B cell (primary cell): ENCODE results near the gene MTHFD1L. TPM values are rescaled to one million over a fixed set of nuclear protein-coding genes. Genes with fewer than 3 reads are reported as not detected.

Source experiments
- ATAC-seq: fragments of 200-7000 bp; cut with Tn5 transposase; one replicate; pipeline ENCODE4 v1.10.0; 2021; ENCODE audit warnings: low read depth, mild to moderate bottlenecking, moderate number of reproducible peaks, moderate library complexity
- CTCF ChIA-PET: fragments of 350-600 bp; sonication (Branson Sonifier 250); formaldehyde crosslinking; loops from one replicate; lab custom pipeline; 2021; ENCODE audit warnings: antibody characterized with exemption, inconsistent platforms; lab: Charles Lee
- POLR2A ChIA-PET: fragments of 350-600 bp; sonication (Branson Sonifier 250); formaldehyde crosslinking; loops from one replicate; lab custom pipeline; 2021; ENCODE audit warnings: antibody characterized with exemption; lab: Charles Lee
- DNase-seq: peaks from one replicate; pipeline ENCODE4 v3.0.0; 2013
- H2AFZ ChIP-seq: 2 replicates; pipeline ENCODE4 v1.6.1; 2012; ENCODE audit warnings: mild to moderate bottlenecking, low read depth, low read length; ENCODE audit not compliant: insufficient read depth, poor library complexity, severe bottlenecking
- H3K27ac ChIP-seq, 2 donors: 1 replicate in 1 of 2; 2 replicates in 1 of 2; pipeline ENCODE4 v1.5.1; 2012 to 2013; ENCODE audit warnings: low read length in 2 of 2, mild to moderate bottlenecking in 2 of 2, moderate library complexity in 1 of 2
- H3K27me3 ChIP-seq, 4 experiments: fragments of 200-600 bp in 1 of 4; sonication (generic) in 1 of 4; replicated peaks in 1 of 4; 1 replicate in 2 of 4; 2 replicates in 2 of 4; pipeline versions ENCODE4 v1.6.1 to v1.7.0; 2013 to 2016; ENCODE audit warnings: low read length in 3 of 4, mild to moderate bottlenecking in 2 of 4, mixed read lengths in 1 of 4, moderate library complexity in 1 of 4; ENCODE audit not compliant: insufficient read depth in 4 of 4, control insufficient read depth in 3 of 4; ENCODE audit errors: control extremely low read depth in 1 of 4
- H3K36me3 ChIP-seq, 2 experiments: replicated peaks in 1 of 2; 1 replicate in 1 of 2; 2 replicates in 1 of 2; pipeline versions ENCODE4 v1.6.1 to v1.7.1; 2013; ENCODE audit warnings: low read length in 1 of 2; ENCODE audit not compliant: insufficient read depth in 2 of 2, control insufficient read depth in 1 of 2; ENCODE audit errors: control extremely low read depth in 1 of 2, extremely low read depth in 1 of 2
- H3K4me1 ChIP-seq, 2 donors: fragments of 200-600 bp in 1 of 2; sonication (generic) in 1 of 2; 1 replicate in 1 of 2; 2 replicates in 1 of 2; pipeline versions ENCODE4 v1.5.1 to v1.6.1; 2013 to 2017; ENCODE audit warnings: low read length in 2 of 2; ENCODE audit not compliant: control insufficient read depth in 2 of 2, insufficient read depth in 2 of 2
- H3K4me2 ChIP-seq: replicated peaks from 2 replicates; pipeline ENCODE3; 2012; ENCODE audit warnings: mild to moderate bottlenecking, low read depth, low read length; ENCODE audit not compliant: poor library complexity, severe bottlenecking
- H3K4me3 ChIP-seq, 5 experiments: fragments of 200-600 bp in 1 of 5; sonication (generic) in 1 of 5; 1 replicate in 3 of 5; 2 replicates in 2 of 5; pipeline versions ENCODE4 v1.5.1 to v1.7.0; 2011 to 2016; ENCODE audit warnings: low read length in 4 of 5, mild to moderate bottlenecking in 4 of 5, low read depth in 2 of 5, control low read depth in 1 of 5, moderate library complexity in 1 of 5; ENCODE audit not compliant: insufficient read depth in 1 of 5; ENCODE audit errors: control extremely low read depth in 1 of 5, extremely low read depth in 1 of 5
- H3K79me2 ChIP-seq: fragments of 200-600 bp; sonication (generic); one replicate; pipeline ENCODE4 v1.6.0; 2016; ENCODE audit warnings: low read length; ENCODE audit not compliant: control insufficient read depth, insufficient read depth
- H3K9ac ChIP-seq: fragments of 200-600 bp; sonication (generic); 2 replicates; pipeline ENCODE4 v1.6.1; 2017; ENCODE audit warnings: mild to moderate bottlenecking, low read length, moderate library complexity
- H3K9me3 ChIP-seq, 3 donors: one replicate each; pipeline versions ENCODE4 v1.6.1 to v1.7.1; 2013; ENCODE audit warnings: low read length in 2 of 3; ENCODE audit not compliant: control insufficient read depth in 2 of 3, insufficient read depth in 1 of 3; ENCODE audit errors: control extremely low read depth in 1 of 3
- H4K20me1 ChIP-seq: 2 replicates; pipeline ENCODE4 v1.6.0; 2012; ENCODE audit warnings: mild to moderate bottlenecking, low read length; ENCODE audit not compliant: insufficient read depth, control insufficient read depth, poor library complexity, severe bottlenecking
- H3K27ac Mint-ChIP-seq: one replicate; pipeline ENCODE4 v1.8.0; 2021; ENCODE audit warnings: mixed read lengths
- H3K27me3 Mint-ChIP-seq: one replicate; pipeline ENCODE4 v1.8.0; 2021; ENCODE audit warnings: mixed read lengths
- H3K4me1 Mint-ChIP-seq: one replicate; pipeline ENCODE4 v1.8.0; 2021; ENCODE audit warnings: mixed read lengths
- H3K4me3 Mint-ChIP-seq: one replicate; pipeline ENCODE4 v1.8.0; 2021; ENCODE audit warnings: mixed read lengths
- H3K9me3 Mint-ChIP-seq: one replicate; pipeline ENCODE4 v1.8.0; 2022; ENCODE audit warnings: mixed read lengths; ENCODE audit not compliant: insufficient read depth
- EZH2 ChIP-seq: IDR thresholded peaks from 2 replicates; pipeline ENCODE4 v1.6.1; 2012; ENCODE audit warnings: borderline replicate concordance, low read depth, mild to moderate bottlenecking, moderate library complexity, low read length; ENCODE audit not compliant: insufficient read depth, poor library complexity, severe bottlenecking
- WGBS: methylation state at CpG from one replicate; pipeline ENCODE4 v1.1.5; 2013; ENCODE audit warnings: missing lambda C conversion rate; ENCODE audit not compliant: insufficient coverage; 5-methylcytosine and 5-hydroxymethylcytosine counted together
- intact Hi-C: fragments of 100-400 bp; cut with micrococcal nuclease; formaldehyde crosslinking; loops from one replicate; pipeline ENCODE4 v1.10.0; 2022
- polyA plus RNA-seq: library from polyadenylated mRNA; depleted of rRNA; stranded (reverse); fragments of >200 nt; gene quantifications from 2 replicates; pipeline ENCODE4 v1.2.3, GENCODE V29; 2012
- total RNA-seq, 2 donors: library from RNA; stranded (reverse); fragments of 120-200 nt in 1 of 2; gene quantifications; 1 replicate in 1 of 2; 2 replicates in 1 of 2; pipeline versions ENCODE4 v1.2.3 to v1.2.4, GENCODE V29; 2013 to 2022
- TF ChIP-seq, protein P1 (sequence below): fragments of 200-600 bp; IDR thresholded peaks from one replicate; pipeline ENCODE4 v1.8.0; 2022; ENCODE audit warnings: antibody characterized with exemption, mild to moderate bottlenecking

MTHFD1L gene
- total and polyA plus RNA-seq, 2 donors (not counting 1 experiment from before 2014, with no cell fraction given), result 2.9 to 16.1 TPM

DNA sequence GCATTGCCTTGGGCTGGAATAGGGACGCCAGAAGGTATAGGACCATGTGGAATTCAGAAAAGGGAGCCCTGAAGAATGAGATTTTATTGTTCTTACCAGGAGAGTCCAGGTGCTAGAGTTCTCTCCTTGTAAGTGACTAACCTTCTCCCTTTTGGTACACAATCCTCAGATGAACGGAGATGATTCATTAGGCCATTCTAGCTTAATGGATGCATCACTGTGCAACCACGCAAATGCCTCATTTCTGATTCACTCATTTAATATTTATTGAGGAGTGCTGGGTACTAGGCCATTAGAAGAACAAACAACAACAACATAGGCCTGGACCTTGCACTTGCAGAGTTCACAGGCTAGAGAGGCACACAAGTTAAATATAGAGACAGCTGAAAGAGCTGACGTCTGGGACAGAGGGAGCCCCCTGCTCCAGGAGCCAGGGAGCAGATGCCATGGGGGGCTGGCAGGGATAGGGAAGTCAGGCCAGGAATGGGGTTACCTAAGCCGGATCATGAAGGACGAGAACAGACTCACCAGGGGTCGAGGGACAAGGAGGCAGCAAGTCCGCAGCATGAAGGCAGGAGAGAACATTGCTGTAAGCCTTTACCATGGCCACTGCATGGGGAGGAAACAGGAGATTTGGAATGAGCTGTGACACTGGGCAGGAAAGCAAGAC, 194.7 kb downstream of the MTHFD1L start:
- H3K27me3 Mint-ChIP-seq, result no peaks in the 10 kb centered on the region
- H3K9me3 Mint-ChIP-seq, result no peaks in the 10 kb centered on the region
- Histone ChIP-seq H3K4me3 (no peak overlapping the region), H3K79me2 (no peaks in the 10 kb centered on the region), H3K9ac (no peak overlapping the region), H3K9me3 (no peaks in the 10 kb centered on the region), H4K20me1 (no peaks in the 10 kb centered on the region), H3K4me1 (no peaks in the 10 kb centered on the region), H2AFZ (no peak overlapping the region), H3K36me3 (no peaks in the 10 kb centered on the region), H3K4me2 (no peak overlapping the region), H3K27ac (no peak overlapping the region), H3K27me3 (no peaks in the 10 kb centered on the region)
- CTCF ChIA-PET, result interaction anchor here (0.6 kb wide), 1 partner anchor 106 kb away, joined by 4 read pairs; no protein-coding TSS in a partner anchor
- no peak for DNase-seq
- ATAC-seq, result no peak
- no peak overlapping the region for H3K4me3 Mint-ChIP-seq
- POLR2A ChIA-PET, result no interaction called here
- WGBS, result 99% methylated on average over 5 of the region's 8 CpGs
- H3K4me1 Mint-ChIP-seq, result no peaks in the 10 kb centered on the region
- intact Hi-C loops, result no loop called here
- no peak overlapping the region for H3K27ac Mint-ChIP-seq
- TF ChIP-seq, protein P1, sequence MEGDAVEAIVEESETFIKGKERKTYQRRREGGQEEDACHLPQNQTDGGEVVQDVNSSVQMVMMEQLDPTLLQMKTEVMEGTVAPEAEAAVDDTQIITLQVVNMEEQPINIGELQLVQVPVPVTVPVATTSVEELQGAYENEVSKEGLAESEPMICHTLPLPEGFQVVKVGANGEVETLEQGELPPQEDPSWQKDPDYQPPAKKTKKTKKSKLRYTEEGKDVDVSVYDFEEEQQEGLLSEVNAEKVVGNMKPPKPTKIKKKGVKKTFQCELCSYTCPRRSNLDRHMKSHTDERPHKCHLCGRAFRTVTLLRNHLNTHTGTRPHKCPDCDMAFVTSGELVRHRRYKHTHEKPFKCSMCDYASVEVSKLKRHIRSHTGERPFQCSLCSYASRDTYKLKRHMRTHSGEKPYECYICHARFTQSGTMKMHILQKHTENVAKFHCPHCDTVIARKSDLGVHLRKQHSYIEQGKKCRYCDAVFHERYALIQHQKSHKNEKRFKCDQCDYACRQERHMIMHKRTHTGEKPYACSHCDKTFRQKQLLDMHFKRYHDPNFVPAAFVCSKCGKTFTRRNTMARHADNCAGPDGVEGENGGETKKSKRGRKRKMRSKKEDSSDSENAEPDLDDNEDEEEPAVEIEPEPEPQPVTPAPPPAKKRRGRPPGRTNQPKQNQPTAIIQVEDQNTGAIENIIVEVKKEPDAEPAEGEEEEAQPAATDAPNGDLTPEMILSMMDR, result no peak

DNA sequence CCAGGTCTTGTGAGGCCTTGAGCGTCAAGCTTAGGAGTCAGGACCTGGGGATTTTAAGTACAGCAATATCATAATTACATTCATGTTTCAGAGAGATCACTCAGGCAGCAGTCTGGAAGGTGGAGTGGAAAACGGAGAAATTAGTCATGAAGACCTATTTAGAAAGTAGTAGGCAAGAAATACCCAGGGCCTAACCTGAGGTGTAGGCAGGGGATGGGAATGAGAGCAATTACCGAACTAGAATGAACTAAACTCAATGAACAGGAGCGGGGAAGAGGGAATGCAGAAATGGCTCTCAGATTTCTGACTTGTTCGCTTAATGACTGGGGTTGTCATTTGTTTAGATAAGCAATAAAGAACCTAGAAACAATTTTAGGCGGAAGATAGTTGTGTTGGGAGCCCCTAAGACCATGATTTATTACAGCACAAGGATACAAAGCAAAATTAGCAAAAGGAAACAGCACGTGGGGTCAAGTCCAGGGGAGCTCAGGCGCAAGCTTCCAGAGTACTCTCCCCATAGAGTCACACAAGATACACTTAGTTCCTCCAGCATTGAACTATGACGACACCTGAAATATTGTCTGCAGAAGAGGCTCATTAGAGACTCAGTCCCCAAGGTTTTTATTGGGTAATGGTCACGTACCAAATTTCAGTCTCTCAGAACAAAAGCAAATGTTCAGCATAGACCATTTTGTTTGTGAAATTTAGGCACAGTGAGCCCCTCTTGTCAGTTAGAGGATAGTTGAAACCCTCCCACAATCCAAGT, 195.4 kb downstream of the MTHFD1L start:
- Histone ChIP-seq H3K79me2 (no peaks in the 10 kb centered on the region), H4K20me1 (no peaks in the 10 kb centered on the region), H3K4me2 (no peak overlapping the region), H3K4me3 (no peak overlapping the region), H3K4me1 (no peaks in the 10 kb centered on the region), H3K27ac (no peak overlapping the region), H3K9ac (no peak overlapping the region), H3K36me3 (no peaks in the 10 kb centered on the region), H3K27me3 (no peaks in the 10 kb centered on the region), H3K9me3 (no peaks in the 10 kb centered on the region), H2AFZ (no peak overlapping the region)
- no peaks in the 10 kb centered on the region for H3K27me3 Mint-ChIP-seq
- intact Hi-C loops, result no loop called here
- no peaks in the 10 kb centered on the region for H3K9me3 Mint-ChIP-seq
- DNase-seq (no peak), ATAC-seq (no peak)
- H3K4me3 Mint-ChIP-seq, result no peak overlapping the region
- ChIA-PET POLR2A (no interaction called here), CTCF (interaction anchor here (0.5 kb wide), 1 partner anchor 46 kb away, joined by 4 read pairs; no protein-coding TSS in a partner anchor)
- no peaks in the 10 kb centered on the region for H3K4me1 Mint-ChIP-seq
- 100% methylated on average over 5 of the region's 10 CpGs for WGBS
- H3K27ac Mint-ChIP-seq, result no peak overlapping the region
- TF ChIP-seq EZH2, result no peak
- TF ChIP-seq, protein P1, result no peak
